Head of caudate nucleus (tissue), 42 donors: ENCODE results near the gene STAMBP.
"Not testable (repeated sequence)": the region's sequence is repeated elsewhere in the genome, so short reads cannot be mapped to it uniquely, and the experiment has no call there.

Experiments
- DNase-seq, 42 donors: peaks; one replicate each; pipeline versions ENCODE4 v3.0.0 to v3.0.0-alpha.2; 2020 to 2021; ENCODE audit warnings: mixed read lengths in 7 of 42
- intact Hi-C: fragments of 100-400 bp; cut with DNase I; formaldehyde crosslinking; loops from one replicate; pipeline ENCODE4 v1.15.0; 2022

The STAMBP gene

GRCh38 chr2:73828818-73829570 lies at the start of gene STAMBP:
Gene STAMBP (plus strand): TSS chr2:73828961. CDS start chr2:73830857, 1,896 bp downstream.
- DNase-seq, result peak; percentile 93 to 99 (median 99)
- intact Hi-C loops, result no loop called here

- DNase-seq, result peak; percentile 83 to 98 (median 96)
- intact Hi-C loops, result no loop called here
Observed at GRCh38 chr2:73779467-73780236, 49.1 kb upstream of the STAMBP start, which contains the start of gene DUSP11. Gene DUSP11 (minus strand): TSS chr2:73780103. CDS start chr2:73779974, 129 bp downstream.

GRCh38 chr2:73780237-73780582 lies 48.6 kb upstream of the STAMBP start:
- DNase-seq, result no peak
- intact Hi-C loops, result no loop called here

- DNase-seq, intact Hi-C loops: not testable (repeated sequence)
Observed at GRCh38 chr2:73783402-73783801, 45.4 kb upstream of the STAMBP start.

GRCh38 chr2:73783883-73784282 lies 44.9 kb upstream of the STAMBP start, which contains the start of gene C2orf78:
Gene C2orf78 (plus strand): TSS chr2:73784183. CDS start chr2:73784310, 127 bp downstream.
- DNase-seq, intact Hi-C loops: not testable (repeated sequence)

GRCh38 chr2:73811878-73812277 lies 16.9 kb upstream of the STAMBP start:
- intact Hi-C loops, result no loop called here
- no peak for DNase-seq

- intact Hi-C loops, result no loop called here
- no peak for DNase-seq
Observed at GRCh38 chr2:73812635-73813034, 16.1 kb upstream of the STAMBP start.

GRCh38 chr2:73818296-73818695 lies 10.5 kb upstream of the STAMBP start:
- no peak for DNase-seq
- intact Hi-C loops, result no loop called here

- intact Hi-C loops, result no loop called here
- no peak for DNase-seq
Observed at GRCh38 chr2:73821227-73821626, 7.5 kb upstream of the STAMBP start.

- DNase-seq, result no peak
- intact Hi-C loops, result no loop called here
Observed at GRCh38 chr2:73821669-73822068, 7.1 kb upstream of the STAMBP start.

GRCh38 chr2:73822276-73822675 lies 6.5 kb upstream of the STAMBP start:
- DNase-seq, result no peak
- intact Hi-C loops, result no loop called here

- intact Hi-C loops, result no loop called here
- DNase-seq, result no peak
Observed at GRCh38 chr2:73822991-73823390, 5.8 kb upstream of the STAMBP start.

GRCh38 chr2:73823416-73823815 lies 5.3 kb upstream of the STAMBP start:
- DNase-seq, result no peak
- intact Hi-C loops, result no loop called here

GRCh38 chr2:73823916-73824523 lies 4.7 kb upstream of the STAMBP start:
- DNase-seq, result peak in 21 of 42 donors; percentile 18 to 79 (median 54)
- intact Hi-C loops, result no loop called here

GRCh38 chr2:73825408-73825807 lies 3.4 kb upstream of the STAMBP start:
- no peak for DNase-seq
- intact Hi-C loops, result no loop called here

- no peak for DNase-seq
- intact Hi-C loops, result no loop called here
Observed at GRCh38 chr2:73827018-73827417, 1.7 kb upstream of the STAMBP start.

- DNase-seq, result no peak
- intact Hi-C loops, result no loop called here
Observed at GRCh38 chr2:73827660-73828388, 937 bp upstream of the STAMBP start.

- intact Hi-C loops, result no loop called here
- DNase-seq, result no peak
Observed at GRCh38 chr2:73828389-73828817, 358 bp upstream of the STAMBP start.

- intact Hi-C loops, result no loop called here
- no peak for DNase-seq
Observed at GRCh38 chr2:73830871-73831401, 2.2 kb downstream of the STAMBP start.
